ENCODE measurements around the gene INAFM2. TPM values are rescaled to one million over a fixed set of nuclear protein-coding genes. Genes with fewer than 3 reads are reported as not detected.

The INAFM2 gene
- total and polyA plus RNA-seq, 10 of the 15 experiments (the other 5 are each of a cell fraction or from before 2014, with no cell fraction given), result 0.75 to 8.1 (median 3.9) TPM

- no peak for TF ChIP-seq SMC3 (IDR thresholded peaks at IDR 0.05; ENCODE audit: borderline replicate concordance, low read length)
Measured at GRCh38 chr15:40325188-40325587, 1.7 kb downstream of the INAFM2 start (continued).

- 100% methylated on average over 2 of the region's 2 CpGs for WGBS (ENCODE audit: insufficient coverage, insufficient replicate concordance, low lambda C conversion rate, missing lambda C conversion rate)
- POLR2A ChIA-PET, result interaction anchor here (0.6 to 0.7 kb wide), 2 partner anchors 43 to 507 kb away, joined by 3 read pairs; partner anchors contain the start of gene ANKRD63
Measured at GRCh38 chr15:40325700-40326099, 2.2 kb downstream of the INAFM2 start.

GRCh38 chr15:40327457-40327856 lies 4.0 kb downstream of the INAFM2 start:
- Histone ChIP-seq H3K9ac (ENCODE audit: control insufficient read depth, insufficient read depth, low read length) (no peak overlapping the region), H3K4me1 (ENCODE audit: control insufficient read depth, insufficient read depth, low read length) (peaks cover 5% of the 10 kb centered on the region), H3K79me2 (ENCODE audit: control insufficient read depth, insufficient read depth, low read length) (no peaks in the 10 kb centered on the region), H3K4me3 (no peak overlapping the region), H3K36me3 (ENCODE audit: control insufficient read depth in 2 of 2, insufficient read depth in 2 of 2, low read length in 1 of 2) (no peaks in the 10 kb centered on the region), H3K4me2 (ENCODE audit: control insufficient read depth, insufficient read depth) (no peak overlapping the region), H3K27me3 (replicated peaks in 1 of 2; ENCODE audit: control insufficient read depth in 2 of 2, insufficient read depth in 2 of 2, low read length in 1 of 2) (no peaks in the 10 kb centered on the region), H2AFZ (ENCODE audit: control insufficient read depth, low read depth, low read length) (no peak overlapping the region), H4K20me1 (ENCODE audit: control insufficient read depth, insufficient read depth) (no peaks in the 10 kb centered on the region), H3K9me3 (replicated peaks; ENCODE audit: control insufficient read depth, insufficient read depth, low read length) (no peaks in the 10 kb centered on the region), H3K27ac (ENCODE audit: control insufficient read depth, insufficient read depth) (no peak overlapping the region)
- intact Hi-C loops (cut with micrococcal nuclease; ENCODE audit: unreplicated experiment), result no loop called here
- no peak for FAIRE-seq
- no peak for ATAC-seq
- ChIA-PET CTCF (interaction anchor here (0.6 to 6.7 kb wide), 10 partner anchors 9 to 187 kb away, joined by 3 to 103 read pairs (median 4); partner anchors contain the start of genes CCDC9B and PLCB2), SMC1A (ENCODE audit: uncharacterized antibody, unreplicated experiment) (interaction anchor here (0.7 to 5.7 kb wide), 3 partner anchors 10 to 343 kb away, joined by 3 to 31 read pairs (median 5); no protein-coding TSS in a partner anchor), POLR2A (no interaction called here), RAD21 (ENCODE audit: unreplicated experiment) (interaction anchor here (4.1 kb wide), 1 partner anchor 10 kb away, joined by 21 read pairs; no protein-coding TSS in a partner anchor)
- in situ Hi-C loops (cut with MboI), result no loop called here
- 61% methylated on average over 6 of the region's 6 CpGs for WGBS (ENCODE audit: insufficient coverage, insufficient replicate concordance, low lambda C conversion rate, missing lambda C conversion rate)
- no TSS peak for BruUV-seq (replicated peaks)
- DNase-seq (ENCODE audit: low read depth, low spot score), result no peak
- no peak for TF ChIP-seq SREBF1 (IDR thresholded peaks at IDR 0.05; ENCODE audit: low read length)
- TF ChIP-seq TBL1XR1 (IDR thresholded peaks at IDR 0.05; ENCODE audit: low read depth, low read length), result no peak
- no peak for TF ChIP-seq PRDM15 (CRISPR knock-in tag; IDR thresholded peaks at IDR 0.05)
- no peak for TF ChIP-seq ZBTB11 (CRISPR knock-in tag; IDR thresholded peaks at IDR 0.05)

More at GRCh38 chr15:40325700-40326099, 2.2 kb downstream of the INAFM2 start:
- no peaks in the 10 kb centered on the region for H3K36me3 ChIP-seq (ENCODE audit: control insufficient read depth in 2 of 2, insufficient read depth in 2 of 2, low read length in 1 of 2)
- H3K27ac ChIP-seq (ENCODE audit: control insufficient read depth, insufficient read depth), result no peak overlapping the region
- H3K4me3 ChIP-seq, result no peak overlapping the region
- H2AFZ ChIP-seq (ENCODE audit: control insufficient read depth, low read depth, low read length), result no peak overlapping the region
- RAD21 ChIA-PET (ENCODE audit: unreplicated experiment), result interaction anchor here (0.8 to 4.1 kb wide), 2 partner anchors 12 to 18 kb away, joined by 3 to 21 read pairs; no protein-coding TSS in a partner anchor
- intact Hi-C loops (cut with micrococcal nuclease; ENCODE audit: unreplicated experiment), result no loop called here
- no peaks in the 10 kb centered on the region for H3K27me3 ChIP-seq (replicated peaks in 1 of 2; ENCODE audit: control insufficient read depth in 2 of 2, insufficient read depth in 2 of 2, low read length in 1 of 2)
- DNase-seq (ENCODE audit: low read depth, low spot score) (no peak), FAIRE-seq (no peak), ATAC-seq (no peak)
- no peak overlapping the region for H3K9ac ChIP-seq (ENCODE audit: control insufficient read depth, insufficient read depth, low read length)
- SMC1A ChIA-PET (ENCODE audit: uncharacterized antibody, unreplicated experiment), result interaction anchor here (5.7 kb wide), 1 partner anchor 12 kb away, joined by 31 read pairs; no protein-coding TSS in a partner anchor
- H4K20me1 ChIP-seq (ENCODE audit: control insufficient read depth, insufficient read depth), result no peaks in the 10 kb centered on the region
- no peak overlapping the region for H3K4me2 ChIP-seq (ENCODE audit: control insufficient read depth, insufficient read depth)
- TF ChIP-seq STAT1 (conservative IDR thresholded peaks at IDR 0.05) (no peak), YBX1 (IDR thresholded peaks at IDR 0.05) (no peak), IRF4 (IDR thresholded peaks at IDR 0.05; ENCODE audit: low read depth, low read length) (no peak), POLR2A (IDR thresholded peaks at IDR 0.05; ENCODE audit: low read depth, low read length) (no peak), SMARCA5 (IDR thresholded peaks at IDR 0.05) (no peak), BRCA1 (IDR thresholded peaks at IDR 0.05; ENCODE audit: low read depth, low read length) (no peak), SPI1 (IDR thresholded peaks at IDR 0.05; ENCODE audit: borderline replicate concordance, insufficient read depth, low read depth, low read length) (peak; percentile 39; the same call in 1 of the 2 replicates), SREBF2 (IDR thresholded peaks at IDR 0.05; ENCODE audit: low read length) (no peak)
- H3K9me3 ChIP-seq (replicated peaks; ENCODE audit: control insufficient read depth, insufficient read depth, low read length), result no peaks in the 10 kb centered on the region
- in situ Hi-C loops (cut with MboI), result no loop called here
- H3K79me2 ChIP-seq (ENCODE audit: control insufficient read depth, insufficient read depth, low read length), result no peaks in the 10 kb centered on the region
- CTCF ChIA-PET, result interaction anchor here (0.7 to 6.7 kb wide), 8 partner anchors 9 to 488 kb away, joined by 3 to 103 read pairs (median 4); partner anchors contain the start of gene CCDC9B
- no TSS peak for BruUV-seq (replicated peaks)
- H3K4me1 ChIP-seq (ENCODE audit: control insufficient read depth, insufficient read depth, low read length), result peaks cover 5% of the 10 kb centered on the region
